Prostate gland (tissue), 2 donors: ENCODE results near the gene FRRS1. TPM values are rescaled to one million over a fixed set of nuclear protein-coding genes. Genes with fewer than 3 reads are reported as not detected.

Experiments used
- DNase-seq: peaks from one replicate; pipeline ENCODE4 v3.0.0-alpha.2; 2019; ENCODE audit warnings: low spot score
- H3K27ac ChIP-seq, 2 donors: fragments of 200-600 bp; sonication (generic); 2 replicates each; pipeline ENCODE4 v1.5.1; 2017 to 2019
- H3K27me3 ChIP-seq: fragments of 200-600 bp; sonication (generic); replicated peaks from 2 replicates; pipeline ENCODE4 v1.5.1; 2019; ENCODE audit not compliant: insufficient read depth
- H3K36me3 ChIP-seq, 2 donors: fragments of 200-600 bp; sonication (generic); 1 replicate in 1 of 2; 2 replicates in 1 of 2; pipeline versions ENCODE4 v1.5.1 to v1.8.1; 2017 to 2019
- H3K4me1 ChIP-seq: fragments of 200-600 bp; sonication (generic); replicated peaks from 2 replicates; pipeline ENCODE4 v1.5.1; 2019
- H3K4me3 ChIP-seq, 2 donors: fragments of 200-600 bp; sonication (generic); 2 replicates each; pipeline ENCODE4 v1.5.1; 2017 to 2019
- H3K9me3 ChIP-seq: fragments of 200-600 bp; sonication (generic); 2 replicates; pipeline ENCODE4 v1.5.1; 2017
- POLR2A ChIP-seq: fragments of 450-650 bp; IDR thresholded peaks from one replicate; pipeline ENCODE4 v1.6.1; 2016; ENCODE audit warnings: antibody characterized with exemption, mild to moderate bottlenecking
- POLR2AphosphoS5 ChIP-seq: sonication (generic); formaldehyde crosslinking; IDR thresholded peaks from one replicate; pipeline ENCODE4 v1.6.1; 2017; ENCODE audit warnings: antibody characterized with exemption
- WGBS: methylation state at CpG from one replicate; pipeline ENCODE4 v1.1.5; 2018; 5-methylcytosine and 5-hydroxymethylcytosine counted together
- intact Hi-C: fragments of 100-400 bp; cut with DNase I; formaldehyde crosslinking; loops from one replicate; pipeline ENCODE4 v1.14.2; 2022
- total RNA-seq, 2 donors: library from RNA; depleted of rRNA; stranded (reverse); fragments of >200 nt; gene quantifications; one replicate each; pipeline ENCODE4 v1.1.0, GENCODE V29; 2016
- TF ChIP-seq, protein P1 (sequence below), 4 experiments: fragments of 200-600 bp in 2 of 4; fragments of 450-650 bp in 2 of 4; sonication (generic) in 2 of 4; IDR thresholded peaks; 1 replicate in 3 of 4; 2 replicates in 1 of 4; pipeline ENCODE4 v1.5.1; 2016 to 2019; ENCODE audit warnings: antibody characterized with exemption in 4 of 4, mild to moderate bottlenecking in 2 of 4, moderate library complexity in 2 of 4

Gene FRRS1
- total RNA-seq, 2 donors from 2014 or later = 9.5 to 16.1 TPM

DNA sequence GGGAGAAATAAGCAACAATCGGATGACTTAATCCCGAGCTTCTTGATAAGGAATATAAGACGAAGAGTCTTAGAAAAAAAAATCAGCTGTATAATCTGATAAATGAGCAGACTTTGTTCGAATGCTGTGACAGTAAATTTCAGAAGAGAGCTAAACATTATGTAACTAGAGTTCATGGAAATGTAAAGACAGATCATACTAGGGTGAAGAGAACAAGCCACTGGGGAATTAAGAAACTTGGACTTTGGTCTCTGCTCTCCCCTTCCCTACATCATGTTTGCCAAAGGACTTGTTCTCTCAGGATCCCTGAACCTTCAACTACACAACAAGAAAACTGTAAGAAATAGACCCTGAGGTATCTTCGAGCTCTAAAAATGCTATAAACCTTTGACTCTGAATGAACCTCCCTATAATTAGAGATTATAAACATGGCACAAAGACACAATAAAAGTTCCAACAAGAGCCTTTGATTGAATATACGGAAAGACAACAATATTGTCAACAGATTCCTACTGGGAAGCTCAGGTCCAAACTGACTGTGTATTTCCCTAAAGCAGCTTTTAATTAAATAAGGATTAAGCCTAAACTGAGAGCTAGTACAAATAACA lies 27.5 kb downstream of the FRRS1 start:
- 68% methylated on average over 6 of the region's 6 CpGs for WGBS
- no peaks in the 10 kb centered on the region for H3K27me3 ChIP-seq
- H3K4me1 ChIP-seq = no peaks in the 10 kb centered on the region
- TF ChIP-seq POLR2AphosphoS5 (no peak), POLR2A (no peak)
- TF ChIP-seq, protein P1, sequence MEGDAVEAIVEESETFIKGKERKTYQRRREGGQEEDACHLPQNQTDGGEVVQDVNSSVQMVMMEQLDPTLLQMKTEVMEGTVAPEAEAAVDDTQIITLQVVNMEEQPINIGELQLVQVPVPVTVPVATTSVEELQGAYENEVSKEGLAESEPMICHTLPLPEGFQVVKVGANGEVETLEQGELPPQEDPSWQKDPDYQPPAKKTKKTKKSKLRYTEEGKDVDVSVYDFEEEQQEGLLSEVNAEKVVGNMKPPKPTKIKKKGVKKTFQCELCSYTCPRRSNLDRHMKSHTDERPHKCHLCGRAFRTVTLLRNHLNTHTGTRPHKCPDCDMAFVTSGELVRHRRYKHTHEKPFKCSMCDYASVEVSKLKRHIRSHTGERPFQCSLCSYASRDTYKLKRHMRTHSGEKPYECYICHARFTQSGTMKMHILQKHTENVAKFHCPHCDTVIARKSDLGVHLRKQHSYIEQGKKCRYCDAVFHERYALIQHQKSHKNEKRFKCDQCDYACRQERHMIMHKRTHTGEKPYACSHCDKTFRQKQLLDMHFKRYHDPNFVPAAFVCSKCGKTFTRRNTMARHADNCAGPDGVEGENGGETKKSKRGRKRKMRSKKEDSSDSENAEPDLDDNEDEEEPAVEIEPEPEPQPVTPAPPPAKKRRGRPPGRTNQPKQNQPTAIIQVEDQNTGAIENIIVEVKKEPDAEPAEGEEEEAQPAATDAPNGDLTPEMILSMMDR (IDR thresholded peaks at IDR 0.05) = no peak
- H3K4me3 ChIP-seq = no peak overlapping the region
- H3K36me3 ChIP-seq = no peaks in the 10 kb centered on the region
- intact Hi-C loops = no loop called here
- no peak for DNase-seq
- no peak overlapping the region for H3K27ac ChIP-seq
- H3K9me3 ChIP-seq = no peaks in the 10 kb centered on the region

DNA sequence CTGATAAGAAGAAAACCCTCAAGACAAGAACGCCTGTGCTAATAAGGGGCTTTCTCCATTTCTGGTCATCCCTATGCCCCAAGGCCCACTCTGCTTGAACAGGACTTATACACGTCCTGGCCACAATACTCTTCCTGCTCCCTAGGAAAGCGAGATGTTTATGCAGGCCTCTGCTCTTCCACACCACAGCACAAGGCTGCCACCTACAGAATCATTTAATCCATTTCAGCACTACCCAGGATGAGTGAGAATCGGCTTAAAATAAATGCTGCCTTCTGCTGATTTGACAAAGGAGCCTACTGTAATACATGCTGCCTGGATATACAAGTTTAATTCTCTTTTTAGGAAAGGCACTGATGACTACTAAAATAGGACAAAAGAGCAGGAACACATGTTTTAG lies 29.4 kb downstream of the FRRS1 start:
- Histone ChIP-seq H3K36me3 (no peaks in the 10 kb centered on the region), H3K27me3 (no peaks in the 10 kb centered on the region), H3K4me1 (no peaks in the 10 kb centered on the region), H3K9me3 (no peaks in the 10 kb centered on the region), H3K4me3 (no peak overlapping the region), H3K27ac (no peak overlapping the region)
- intact Hi-C loops = no loop called here
- 37% methylated on average over 4 of the region's 4 CpGs for WGBS
- DNase-seq = no peak
- TF ChIP-seq POLR2A (no peak), POLR2AphosphoS5 (no peak)
- TF ChIP-seq, protein P1 (IDR thresholded peaks at IDR 0.05) = peak in 1 of 4 experiments; percentile 25

DNA sequence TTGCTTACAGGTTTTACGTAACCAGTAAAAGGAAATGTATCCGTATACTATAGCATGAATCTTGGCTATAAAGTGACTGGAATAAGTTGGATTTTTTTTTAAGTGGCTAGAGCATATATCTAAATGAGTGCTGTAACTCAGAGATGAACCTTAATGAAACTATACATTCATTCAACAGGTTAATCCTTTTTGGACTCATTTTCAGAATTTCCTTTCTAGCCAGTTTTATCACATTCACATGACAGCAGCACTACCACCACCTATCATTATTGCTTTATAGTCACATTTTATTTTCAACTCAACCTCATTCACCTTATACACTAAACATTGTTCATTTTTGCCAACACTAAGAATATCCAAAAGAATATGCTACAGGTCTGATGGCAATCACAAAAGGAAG lies 30.6 kb downstream of the FRRS1 start:
- no peaks in the 10 kb centered on the region for H3K36me3 ChIP-seq
- DNase-seq = no peak
- 56% methylated on average over 2 of the region's 2 CpGs for WGBS
- intact Hi-C loops = no loop called here
- no peaks in the 10 kb centered on the region for H3K9me3 ChIP-seq
- H3K27me3 ChIP-seq = no peaks in the 10 kb centered on the region
- no peak overlapping the region for H3K27ac ChIP-seq
- no peak for TF ChIP-seq POLR2A
- no peak for TF ChIP-seq POLR2AphosphoS5
- TF ChIP-seq, protein P1 (IDR thresholded peaks at IDR 0.05) = no peak
- no peaks in the 10 kb centered on the region for H3K4me1 ChIP-seq
- H3K4me3 ChIP-seq = no peak overlapping the region

DNA sequence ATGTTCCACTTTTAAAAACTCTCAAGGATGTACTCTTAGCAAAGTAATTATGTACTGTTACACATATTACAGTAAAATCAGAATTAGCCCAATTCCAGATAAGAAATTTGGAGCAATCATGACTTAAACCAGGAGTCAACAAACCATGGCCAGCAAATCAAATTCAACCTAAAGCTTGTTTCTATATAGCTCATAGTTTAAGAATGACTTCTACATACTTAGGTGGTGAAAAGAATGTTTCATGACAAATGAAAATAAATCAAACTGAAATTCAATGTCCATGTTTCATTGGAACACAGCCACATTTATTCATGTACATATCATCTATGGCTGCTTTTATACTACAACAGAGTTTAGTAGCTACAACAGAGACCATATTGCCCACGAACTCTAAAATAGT lies 35.1 kb downstream of the FRRS1 start:
- Histone ChIP-seq H3K4me3 (no peak overlapping the region), H3K27me3 (no peaks in the 10 kb centered on the region), H3K9me3 (no peaks in the 10 kb centered on the region), H3K4me1 (no peaks in the 10 kb centered on the region), H3K36me3 (no peaks in the 10 kb centered on the region), H3K27ac (no peak overlapping the region)
- WGBS = 79% methylated on average over 1 of the region's 1 CpG
- no peak for DNase-seq
- intact Hi-C loops = no loop called here
- TF ChIP-seq POLR2A (no peak), POLR2AphosphoS5 (no peak)
- TF ChIP-seq, protein P1 (IDR thresholded peaks at IDR 0.05) = no peak

DNA sequence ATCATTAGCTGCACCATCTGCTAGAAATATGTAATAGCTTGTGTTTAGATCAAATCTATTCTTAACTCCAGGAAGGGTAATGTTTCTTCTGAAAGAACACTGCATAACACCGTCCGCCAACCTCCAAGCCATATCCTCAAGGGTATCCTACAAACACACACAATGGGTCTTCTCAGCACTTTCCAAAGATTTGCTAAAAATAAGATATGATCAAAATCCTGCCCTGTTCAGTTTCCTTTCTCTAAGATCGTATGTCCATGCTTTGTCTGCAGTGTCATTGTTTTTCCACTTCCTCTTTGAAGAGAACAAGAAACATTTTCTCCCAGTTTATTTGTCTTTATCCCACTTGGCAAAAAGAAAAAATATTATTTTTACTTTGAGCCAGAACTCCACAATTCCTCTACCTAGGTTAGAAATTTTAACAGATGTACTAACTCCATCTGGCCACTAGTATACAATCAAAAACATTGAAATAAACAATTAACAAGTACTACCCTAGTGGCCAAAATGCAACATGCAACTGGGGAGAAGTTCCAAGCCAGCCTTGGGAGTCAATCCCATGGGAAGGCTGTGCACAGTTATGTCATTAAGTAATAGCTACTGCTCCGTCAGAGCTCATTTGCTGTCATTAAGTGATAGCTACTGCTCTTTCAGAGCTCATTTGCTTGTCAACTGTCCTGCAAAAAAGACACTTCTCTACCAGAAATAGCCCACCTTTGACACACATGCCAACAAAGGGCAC lies 37.8 kb downstream of the FRRS1 start:
- H3K4me3 ChIP-seq = no peak overlapping the region
- intact Hi-C loops = no loop called here
- no peaks in the 10 kb centered on the region for H3K36me3 ChIP-seq
- no peaks in the 10 kb centered on the region for H3K4me1 ChIP-seq
- H3K27ac ChIP-seq = no peak overlapping the region
- TF ChIP-seq POLR2A (no peak), POLR2AphosphoS5 (no peak)
- TF ChIP-seq, protein P1 (IDR thresholded peaks at IDR 0.05) = peak in 2 of 4 experiments; percentile 21 to 49
- H3K27me3 ChIP-seq = no peaks in the 10 kb centered on the region
- no peak for DNase-seq
- no peaks in the 10 kb centered on the region for H3K9me3 ChIP-seq
- WGBS = 74% methylated on average over 4 of the region's 4 CpGs
